Fibroblast of gingiva (primary cell): ENCODE measurements around the gene FOLR3.
"Not testable (repeated sequence)": the region's sequence is repeated elsewhere in the genome, so short reads cannot be mapped to it uniquely, and the experiment has no call there.

Source experiments
- DNase-seq: peaks from one replicate; pipeline ENCODE4 v3.0.0-alpha.2; 2011; ENCODE audit warnings: low read depth

Gene FOLR3

GRCh38 chr11:72162891-72163492 lies 27.5 kb downstream of the FOLR3 start:
- DNase-seq = no peak

GRCh38 chr11:72164187-72164586 lies 28.7 kb downstream of the FOLR3 start:
- not testable (repeated sequence) for DNase-seq

- DNase-seq = not testable (repeated sequence)
Observed at GRCh38 chr11:72169046-72169555, 33.6 kb downstream of the FOLR3 start.

- not testable (repeated sequence) for DNase-seq
Observed at GRCh38 chr11:72169754-72170153, 34.2 kb downstream of the FOLR3 start.

GRCh38 chr11:72172043-72172442 lies 36.5 kb downstream of the FOLR3 start:
- DNase-seq = not testable (repeated sequence)

GRCh38 chr11:72173291-72173690 lies 37.8 kb downstream of the FOLR3 start:
- DNase-seq = no peak

GRCh38 chr11:72174302-72175070 lies 39.0 kb downstream of the FOLR3 start:
- no peak for DNase-seq

GRCh38 chr11:72177656-72178055 lies 42.1 kb downstream of the FOLR3 start:
- no peak for DNase-seq

- DNase-seq = no peak
Observed at GRCh38 chr11:72179049-72179803, 43.7 kb downstream of the FOLR3 start.

- no peak for DNase-seq
Observed at GRCh38 chr11:72179804-72180396, 44.4 kb downstream of the FOLR3 start.

GRCh38 chr11:72180892-72181552 lies 45.5 kb downstream of the FOLR3 start:
- DNase-seq = not testable (repeated sequence)

GRCh38 chr11:72181553-72181958 lies 46.0 kb downstream of the FOLR3 start:
- not testable (repeated sequence) for DNase-seq

GRCh38 chr11:72188267-72188666 lies 52.7 kb downstream of the FOLR3 start:
- DNase-seq = no peak
